Stimulated activated CD8-positive, alpha-beta memory T cell treated with anti-CD3 and anti-CD28 coated beads, Interleukin-7, amount 100 ng/mL, for 24 hours (primary cell): ENCODE results near the gene LIG1.
"Not testable (repeated sequence)": the region's sequence is repeated elsewhere in the genome, so short reads cannot be mapped to it uniquely, and the experiment has no call there.

Experiments used
- DNase-seq: peaks from one replicate; pipeline ENCODE4 v3.0.0-alpha.2; 2020; ENCODE audit warnings: low read depth

LIG1 gene

DNA sequence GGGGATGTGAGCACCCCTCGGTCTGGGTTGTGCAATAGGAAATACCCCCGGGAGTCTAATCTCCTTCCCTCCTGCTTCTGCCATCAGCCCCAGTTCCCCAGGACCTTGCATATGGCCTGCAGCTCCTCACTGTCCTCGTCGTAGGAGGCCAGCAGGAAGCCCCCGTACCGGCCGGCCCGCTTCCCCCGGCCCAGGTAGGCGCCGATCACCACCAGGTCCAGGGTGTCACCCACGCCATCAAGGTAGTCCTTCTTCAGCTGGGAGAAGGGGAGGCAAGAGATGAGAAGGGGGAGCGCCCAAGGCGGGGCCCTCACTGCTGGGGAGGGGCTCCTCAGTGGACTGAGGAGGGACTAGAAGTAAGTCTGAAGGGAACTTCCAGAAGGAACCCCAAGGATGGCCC is 49.1 kb downstream of the LIG1 start:
- no peak for DNase-seq

DNA sequence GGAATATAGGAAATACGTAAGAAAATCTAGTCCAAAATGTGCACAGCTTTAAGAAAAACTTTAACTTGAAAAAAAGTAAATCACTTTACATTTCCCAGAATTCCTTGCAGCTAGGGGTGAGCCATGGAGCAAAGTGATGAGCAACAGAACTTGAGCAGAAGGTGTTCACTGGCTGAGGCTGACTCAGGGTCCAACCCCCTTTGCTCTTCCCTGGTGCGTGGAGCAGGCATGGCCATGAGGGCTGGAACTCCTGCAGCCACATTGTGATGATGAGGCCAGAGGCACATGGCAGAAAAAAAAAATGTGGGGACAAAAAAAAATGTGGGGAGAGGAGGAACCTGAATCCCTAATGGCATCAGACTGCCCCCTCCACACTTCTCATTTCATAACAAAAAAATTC is 49.6 kb downstream of the LIG1 start:
- no peak for DNase-seq

GRCh38 chr19:48118131-48118517 is 52.0 kb downstream of the LIG1 start:
- no peak for DNase-seq

- no peak for DNase-seq
These were observed 52.5 kb downstream of the LIG1 start for GRCh38 chr19:48117515-48118130.

DNA sequence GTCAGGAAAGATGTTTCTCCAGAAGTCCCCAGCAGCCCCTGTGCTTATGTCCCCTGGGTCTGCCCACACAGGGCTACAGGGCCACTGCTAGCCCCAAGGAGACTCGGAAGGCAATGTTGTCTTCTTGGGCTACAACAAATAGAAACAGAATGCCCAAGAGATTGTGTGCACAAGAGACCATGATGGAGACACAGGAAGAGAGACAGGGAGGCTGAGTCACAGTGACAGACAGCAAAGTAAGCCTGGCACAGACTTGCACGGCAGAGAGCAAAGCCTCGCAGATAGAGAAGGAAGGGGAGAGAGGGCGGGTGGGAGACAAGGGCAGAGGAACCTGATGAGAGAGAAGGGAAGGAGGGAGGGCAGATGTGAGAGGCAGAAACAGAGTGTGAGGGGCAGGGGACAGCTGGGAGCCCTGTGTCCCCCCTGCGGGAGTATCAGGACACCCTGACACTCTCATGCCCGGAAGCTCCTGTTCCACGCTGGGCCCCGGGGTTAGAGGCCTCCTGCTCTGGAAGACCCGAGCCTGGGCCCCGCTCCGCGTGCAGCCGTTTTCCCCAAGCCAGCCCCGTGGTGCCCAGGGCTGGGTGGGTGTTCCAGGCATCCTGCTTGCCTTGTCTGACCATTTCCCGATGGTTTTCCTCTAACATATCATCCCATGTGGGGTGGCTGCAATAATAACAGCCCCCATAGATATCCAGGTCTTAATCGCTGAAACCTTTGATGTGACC is 56.8 kb downstream of the LIG1 start:
- DNase-seq = no peak

GRCh38 chr19:48111280-48111679 is 58.9 kb downstream of the LIG1 start:
- DNase-seq = no peak

DNA sequence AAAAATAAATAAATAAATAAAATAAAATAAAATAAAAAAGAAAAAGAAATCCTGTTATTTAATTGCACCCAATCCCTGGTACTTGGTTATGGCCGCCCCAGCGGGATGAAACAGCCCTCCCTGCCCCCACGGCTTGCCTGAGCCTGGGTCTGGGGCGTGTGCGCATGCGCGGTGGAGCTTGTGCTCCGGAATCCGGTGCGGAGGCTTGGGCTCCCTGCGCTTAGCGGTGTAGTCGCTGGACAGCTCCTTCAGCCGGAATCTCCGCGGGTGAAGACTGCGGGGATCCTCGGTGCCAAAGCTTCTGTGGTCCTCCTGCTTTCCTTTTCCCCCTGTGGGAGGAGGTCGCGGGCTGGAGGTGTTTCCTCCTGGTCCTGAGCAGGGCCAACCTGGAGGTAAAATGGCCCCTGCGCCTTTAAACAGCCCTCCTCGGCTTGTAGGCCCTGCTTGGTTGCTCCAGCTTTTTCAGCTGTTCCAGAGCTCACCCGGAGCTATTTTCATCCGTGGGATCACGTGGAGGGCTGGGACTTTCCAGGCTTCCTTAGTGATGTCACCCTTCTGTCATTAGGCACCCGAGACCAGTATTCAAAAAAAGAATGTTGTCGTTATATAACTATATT is 59.7 kb downstream of the LIG1 start, which contains the start of gene PLA2G4C:
Gene PLA2G4C (minus strand): TSS at position 468 of the 617 bp plus-strand sequence. CDS start 4,288 bp downstream, outside the sequence.
- peak; percentile 62 for DNase-seq

GRCh38 chr19:48108997-48109782 is 61.0 kb downstream of the LIG1 start:
- no peak for DNase-seq

DNA sequence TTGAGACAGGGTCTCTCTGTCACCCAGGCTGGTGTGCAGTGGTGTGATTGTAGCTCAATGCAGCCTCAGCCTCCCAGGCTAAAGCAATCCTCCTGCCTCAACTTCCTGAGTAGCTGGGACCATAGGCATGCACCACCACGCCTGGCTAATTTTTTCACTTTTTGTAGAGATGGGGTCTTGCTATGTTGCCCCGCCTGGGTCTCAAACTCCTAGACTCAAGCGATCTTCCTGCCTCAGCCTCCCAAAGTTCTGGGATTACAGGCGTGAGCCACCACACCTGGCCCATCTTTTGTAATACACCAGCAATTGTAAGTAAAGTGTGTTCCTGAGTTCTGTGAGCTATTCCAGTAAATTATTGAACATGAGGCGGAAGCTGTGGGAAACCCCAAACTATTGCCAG is 66.2 kb downstream of the LIG1 start:
- no peak for DNase-seq

- no peak for DNase-seq
These were observed 67.0 kb downstream of the LIG1 start for GRCh38 chr19:48102870-48103751.

- no peak for DNase-seq
These were observed 74.5 kb downstream of the LIG1 start for GRCh38 chr19:48095612-48096175.

- no peak for DNase-seq
These were observed 75.3 kb downstream of the LIG1 start for GRCh38 chr19:48094855-48095203.

GRCh38 chr19:48094129-48094854 is 75.9 kb downstream of the LIG1 start:
- no peak for DNase-seq

DNA sequence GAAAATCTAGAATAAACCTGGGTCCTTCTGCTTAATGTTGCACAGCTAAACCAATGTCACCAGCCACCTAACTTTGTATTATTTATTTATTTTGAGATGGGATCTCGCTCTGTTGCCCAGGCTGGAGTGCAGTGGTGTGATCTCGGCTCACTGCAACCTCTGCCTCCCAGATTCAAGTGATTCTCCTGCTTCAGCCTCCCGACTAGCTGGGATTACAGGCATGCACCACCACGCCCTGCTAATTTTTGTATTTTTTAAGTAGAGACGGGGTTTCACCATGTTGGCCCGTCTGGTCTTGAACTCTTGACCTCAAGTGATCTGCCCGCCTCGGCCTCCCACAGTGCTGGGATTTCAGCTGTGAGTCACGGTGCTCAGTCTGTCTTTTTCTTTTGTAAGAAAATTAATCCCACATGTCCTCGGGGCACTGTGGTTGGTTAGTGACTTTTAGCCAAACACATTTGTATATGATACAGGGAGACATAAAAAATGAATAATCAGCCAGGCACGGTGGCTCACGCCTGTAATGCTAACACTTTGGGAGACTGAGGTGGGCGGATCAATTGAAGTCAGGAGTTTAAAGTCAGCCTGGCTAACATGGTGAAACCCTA is 78.9 kb downstream of the LIG1 start:
- DNase-seq = not testable (repeated sequence)

DNA sequence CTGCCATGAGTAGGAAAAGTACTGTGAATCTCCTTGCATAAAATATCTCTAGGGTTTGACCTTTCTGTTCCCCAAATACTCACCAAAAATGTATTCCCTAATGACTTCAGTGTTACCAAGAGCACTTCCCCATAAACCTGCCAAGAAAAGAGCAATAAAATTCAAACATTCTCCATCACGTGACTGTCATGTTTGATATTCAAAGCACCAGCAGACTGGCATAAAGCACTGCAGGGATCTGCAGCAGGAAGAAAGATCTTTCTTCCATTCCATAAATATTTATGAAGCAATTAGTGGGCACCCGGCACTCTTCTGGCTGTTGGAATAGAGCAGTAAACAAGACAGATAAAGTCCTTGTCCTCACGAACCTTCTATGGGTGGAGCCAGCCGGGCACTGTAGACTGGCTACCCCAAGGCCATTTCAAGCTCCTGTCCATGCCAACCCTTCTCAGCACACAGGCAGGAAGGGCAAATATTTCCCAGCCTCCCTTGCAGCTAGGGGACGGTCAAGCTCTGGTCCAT is 79.8 kb downstream of the LIG1 start:
- no peak for DNase-seq

GRCh38 chr19:48088991-48089390 is 81.2 kb downstream of the LIG1 start:
- DNase-seq = not testable (repeated sequence)

- no peak for DNase-seq
These were observed 84.0 kb downstream of the LIG1 start for GRCh38 chr19:48085904-48086864.

GRCh38 chr19:48085076-48085475 is 85.1 kb downstream of the LIG1 start:
- no peak for DNase-seq

DNA sequence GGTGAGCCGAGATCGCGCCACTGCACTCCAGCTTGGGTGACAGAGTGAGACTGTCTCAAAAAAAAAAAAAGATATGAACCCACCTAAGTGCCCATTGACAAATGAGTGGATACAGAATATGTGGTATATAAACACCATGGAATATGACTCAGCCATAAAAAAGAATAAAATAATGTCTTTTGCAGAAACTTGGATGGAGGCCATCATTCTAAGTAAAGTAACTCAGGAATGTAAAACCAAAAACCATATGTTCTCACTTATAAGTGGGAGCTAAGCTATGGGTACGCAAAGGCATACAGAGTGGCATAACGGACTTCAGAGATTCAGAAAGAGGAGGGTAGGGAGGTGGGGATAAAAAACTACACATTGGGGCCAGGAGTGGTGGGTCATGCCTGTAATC is 89.0 kb downstream of the LIG1 start:
- DNase-seq = no peak
